ENCODE results near the gene MARS2. TPM values are rescaled to one million over a fixed set of nuclear protein-coding genes. Genes with fewer than 3 reads are reported as not detected.
"Not testable (repeated sequence)": the region's sequence is repeated elsewhere in the genome, so short reads cannot be mapped to it uniquely, and the experiment has no call there.

The MARS2 gene
- total RNA-seq, 2 donors from 2014 or later: 9.4 to 20.6 TPM

DNA sequence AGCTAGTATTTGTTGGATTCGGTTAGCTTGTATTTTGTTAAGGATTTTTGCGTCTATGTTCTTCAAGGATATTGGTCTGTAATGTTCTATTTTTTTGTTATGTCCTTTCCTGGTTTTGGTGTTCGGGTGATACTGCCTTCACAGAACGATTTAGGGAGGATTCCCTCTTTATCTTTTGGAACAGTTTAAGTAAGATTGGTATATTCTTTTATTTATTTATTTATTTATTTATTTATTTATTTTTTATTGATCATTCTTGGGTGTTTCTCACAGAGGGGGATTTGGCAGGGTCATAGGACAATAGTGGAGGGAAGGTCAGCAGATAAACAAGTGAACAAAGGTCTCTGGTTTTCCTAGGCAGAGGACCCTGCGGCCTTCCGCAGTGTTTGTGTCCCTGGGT lies 10.0 kb upstream of the MARS2 start:
- H3K36me3 Mint-ChIP-seq (ENCODE audit: low read depth); H3K27me3 Mint-ChIP-seq: not testable (repeated sequence)

DNA sequence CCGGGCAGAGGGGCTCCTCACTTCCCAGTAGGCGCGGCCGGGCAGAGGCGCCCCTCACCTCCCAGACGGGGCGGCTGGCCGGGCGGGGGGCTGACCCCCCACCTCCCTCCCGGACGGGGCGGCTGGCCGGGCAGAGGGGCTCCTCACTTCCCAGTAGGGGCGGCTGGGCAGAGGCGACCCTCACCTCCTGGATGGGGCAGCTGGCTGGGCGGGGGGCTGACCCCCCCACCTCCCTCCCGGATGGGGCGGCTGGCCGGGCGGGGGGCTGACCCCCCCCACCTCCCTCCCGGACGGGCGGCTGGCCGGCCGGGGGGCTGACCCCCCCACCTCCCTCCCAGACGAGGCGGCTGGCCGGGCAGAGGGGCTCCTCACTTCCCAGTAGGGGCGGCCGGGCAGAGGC lies 9.2 kb upstream of the MARS2 start:
- H3K4me3 Mint-ChIP-seq; H3K36me3 Mint-ChIP-seq (ENCODE audit: low read depth); H3K27me3 Mint-ChIP-seq; H3K27ac Mint-ChIP-seq; ATAC-seq (replicated peaks); H3K9me3 Mint-ChIP-seq: not testable (repeated sequence)
- H3K4me1 Mint-ChIP-seq: peaks cover 11% of the 10 kb centered on the region

More for the DNA sequence above, 10.0 kb upstream of the MARS2 start:
- H3K9me3 Mint-ChIP-seq; H3K4me3 Mint-ChIP-seq; ATAC-seq (replicated peaks); H3K27ac Mint-ChIP-seq; H3K4me1 Mint-ChIP-seq: not testable (repeated sequence)

DNA sequence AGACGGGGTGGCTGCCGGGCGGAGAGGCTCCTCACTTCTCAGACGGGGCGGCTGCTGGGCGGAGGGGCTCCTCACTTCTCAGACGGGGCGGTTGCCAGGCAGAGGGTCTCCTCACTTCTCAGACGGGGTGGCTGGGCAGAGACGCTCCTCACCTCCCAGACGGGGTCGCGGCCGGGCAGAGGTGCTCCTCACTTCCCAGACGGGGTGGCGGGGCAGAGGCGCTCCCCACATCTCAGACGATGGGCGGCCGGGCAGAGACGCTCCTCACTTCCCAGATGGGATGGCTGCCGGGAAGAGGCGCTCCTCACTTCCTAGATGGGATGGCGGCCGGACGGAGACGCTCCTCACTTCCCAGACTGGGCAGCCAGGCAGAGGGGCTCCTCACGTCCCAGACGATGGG lies 8.6 kb upstream of the MARS2 start:
- not testable (repeated sequence) for ATAC-seq (replicated peaks); H3K27ac Mint-ChIP-seq; H3K27me3 Mint-ChIP-seq; H3K4me3 Mint-ChIP-seq; H3K36me3 Mint-ChIP-seq (ENCODE audit: low read depth); H3K9me3 Mint-ChIP-seq
- peaks cover 13% of the 10 kb centered on the region for H3K4me1 Mint-ChIP-seq

DNA sequence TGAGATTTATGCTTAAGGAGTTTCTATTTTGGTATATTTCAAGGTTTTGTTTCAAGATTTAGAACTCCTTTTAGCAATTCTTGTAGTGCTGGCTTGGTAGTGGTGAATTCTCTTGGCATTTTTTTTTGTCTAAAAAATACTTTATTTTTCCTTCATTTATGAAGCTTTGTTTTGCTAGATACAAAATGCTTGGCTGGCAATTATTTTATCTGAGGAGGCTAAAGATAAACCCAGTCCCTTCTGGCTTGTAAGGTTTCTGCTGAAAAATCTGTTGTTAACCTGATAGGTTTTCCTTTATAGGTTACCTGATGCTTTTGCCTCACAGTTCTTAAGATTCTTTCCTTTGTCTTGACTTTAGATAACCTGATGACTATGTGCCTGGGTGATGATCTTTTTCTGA lies 5.4 kb upstream of the MARS2 start:
- H3K4me3 Mint-ChIP-seq; H3K36me3 Mint-ChIP-seq (ENCODE audit: low read depth); ATAC-seq (replicated peaks); H3K27ac Mint-ChIP-seq; H3K27me3 Mint-ChIP-seq; H3K9me3 Mint-ChIP-seq: not testable (repeated sequence)
- H3K4me1 Mint-ChIP-seq: peaks cover 16% of the 10 kb centered on the region

DNA sequence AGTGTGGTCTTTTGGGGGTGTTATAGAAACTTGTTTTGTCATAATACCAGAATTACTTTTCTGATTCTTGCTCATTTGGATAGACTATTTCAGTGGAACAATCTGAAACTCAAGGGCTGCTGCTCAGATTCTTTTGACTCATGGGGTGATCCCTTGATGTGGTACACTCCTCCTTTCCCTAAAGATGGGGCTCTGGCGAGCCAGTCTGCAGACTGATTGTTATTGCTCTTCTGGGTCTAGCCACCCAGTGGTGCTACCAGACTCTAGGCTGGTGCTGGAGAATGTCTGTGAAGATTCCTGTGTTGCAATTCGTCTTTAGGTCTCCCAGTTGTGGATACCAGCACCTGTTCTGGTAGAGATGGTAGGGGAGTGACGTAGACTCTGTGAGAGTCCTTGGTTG lies 4.2 kb upstream of the MARS2 start:
- Mint-ChIP-seq H3K36me3 (ENCODE audit: low read depth) (peaks cover 2% of the 10 kb centered on the region), H3K4me3 (no peak overlapping the region), H3K9me3 (no peaks in the 10 kb centered on the region), H3K27ac (peak overlapping the region; percentile 26), H3K4me1 (peaks cover 18% of the 10 kb centered on the region), H3K27me3 (no peaks in the 10 kb centered on the region)
- ATAC-seq (replicated peaks): peak; percentile 25

DNA sequence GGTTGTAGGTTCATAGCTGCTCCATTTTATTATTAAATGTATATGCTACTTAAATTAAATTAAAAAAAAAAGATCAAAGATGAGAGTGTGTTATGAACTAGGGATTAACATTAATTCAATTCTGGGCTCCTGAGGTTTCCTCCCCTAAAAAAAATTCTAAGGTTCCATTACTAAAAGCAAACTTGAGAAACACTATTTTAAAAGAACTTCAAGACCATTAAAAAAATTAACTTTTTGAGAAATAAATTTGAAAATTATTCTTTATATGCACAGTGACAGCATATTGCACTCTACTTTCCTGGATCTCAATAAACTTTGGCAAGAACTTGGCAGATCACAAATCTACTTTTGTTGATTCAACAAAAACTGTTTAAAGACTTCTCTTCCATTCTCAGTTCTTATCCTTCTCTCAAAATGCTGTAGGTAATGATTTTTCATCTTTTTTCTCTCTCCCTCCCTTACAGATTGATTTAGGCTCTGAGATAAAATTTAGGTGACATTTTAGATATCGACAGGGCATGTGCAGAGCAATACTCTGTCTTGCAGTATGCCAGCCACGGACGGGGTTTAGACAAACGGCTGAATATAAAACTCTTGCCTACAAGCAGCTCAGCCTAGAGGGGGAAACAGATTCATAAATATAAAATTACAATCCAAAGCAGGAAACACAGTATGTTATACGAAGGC lies 592 bp upstream of the MARS2 start:
- peak; percentile 46 for ATAC-seq (replicated peaks)
- Mint-ChIP-seq H3K27me3 (no peaks in the 10 kb centered on the region), H3K27ac (peak overlapping the region; percentile 91), H3K4me1 (peaks cover 29% of the 10 kb centered on the region), H3K9me3 (no peaks in the 10 kb centered on the region), H3K36me3 (ENCODE audit: low read depth) (peaks cover 26% of the 10 kb centered on the region), H3K4me3 (peak overlapping the region; percentile 88)

DNA sequence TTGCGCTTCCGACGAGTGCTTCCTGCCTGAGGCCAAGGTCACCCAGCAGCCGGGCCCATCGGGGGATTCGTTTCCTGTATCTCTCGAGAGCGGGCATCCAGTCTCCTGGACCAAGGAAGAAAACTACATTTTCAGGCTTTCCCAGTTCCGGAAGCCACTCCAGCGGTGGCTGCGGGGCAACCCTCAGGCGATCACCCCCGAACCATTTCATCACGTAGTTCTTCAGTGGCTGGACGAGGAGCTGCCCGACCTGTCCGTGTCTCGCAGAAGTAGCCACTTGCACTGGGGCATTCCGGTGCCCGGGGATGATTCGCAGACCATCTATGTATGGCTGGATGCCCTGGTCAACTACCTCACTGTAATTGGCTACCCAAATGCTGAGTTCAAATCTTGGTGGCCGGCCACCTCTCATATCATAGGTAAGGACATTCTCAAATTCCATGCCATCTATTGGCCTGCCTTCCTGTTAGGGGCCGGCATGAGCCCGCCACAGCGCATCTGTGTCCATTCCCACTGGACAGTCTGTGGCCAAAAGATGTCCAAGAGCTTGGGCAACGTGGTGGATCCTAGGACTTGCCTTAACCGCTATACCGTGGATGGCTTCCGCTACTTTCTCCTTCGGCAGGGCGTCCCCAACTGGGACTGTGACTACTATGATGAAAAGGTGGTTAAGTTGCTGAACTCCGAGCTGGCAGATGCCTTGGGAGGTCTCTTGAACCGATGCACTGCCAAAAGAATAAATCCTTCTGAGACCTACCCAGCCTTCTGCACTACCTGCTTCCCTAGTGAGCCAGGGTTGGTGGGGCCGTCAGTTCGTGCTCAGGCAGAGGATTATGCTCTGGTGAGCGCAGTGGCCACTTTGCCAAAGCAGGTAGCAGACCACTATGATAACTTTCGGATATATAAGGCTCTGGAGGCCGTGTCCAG lies 1.0 kb downstream of the MARS2 start:
- Mint-ChIP-seq H3K27me3 (no peaks in the 10 kb centered on the region), H3K4me3 (peak overlapping the region; percentile 88), H3K27ac (peak overlapping the region; percentile 91), H3K36me3 (ENCODE audit: low read depth) (peaks cover 36% of the 10 kb centered on the region), H3K9me3 (no peaks in the 10 kb centered on the region), H3K4me1 (peaks cover 34% of the 10 kb centered on the region)
- ATAC-seq (replicated peaks): no peak

DNA sequence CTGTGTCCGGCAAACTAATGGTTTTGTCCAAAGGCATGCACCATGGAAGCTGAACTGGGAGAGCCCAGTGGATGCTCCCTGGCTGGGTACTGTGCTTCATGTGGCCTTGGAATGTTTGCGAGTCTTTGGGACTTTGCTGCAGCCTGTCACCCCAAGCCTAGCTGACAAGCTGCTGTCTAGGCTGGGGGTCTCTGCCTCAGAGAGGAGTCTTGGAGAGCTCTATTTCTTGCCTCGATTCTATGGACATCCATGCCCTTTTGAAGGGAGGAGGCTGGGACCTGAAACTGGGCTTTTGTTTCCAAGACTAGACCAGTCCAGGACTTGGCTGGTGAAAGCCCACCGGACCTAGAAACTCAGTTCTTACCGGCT lies 1.7 kb downstream of the MARS2 start:
- Mint-ChIP-seq H3K27me3 (no peaks in the 10 kb centered on the region), H3K4me1 (peaks cover 34% of the 10 kb centered on the region), H3K9me3 (no peaks in the 10 kb centered on the region), H3K27ac (peak overlapping the region; percentile 91), H3K36me3 (ENCODE audit: low read depth) (peaks cover 41% of the 10 kb centered on the region), H3K4me3 (peak overlapping the region; percentile 88)
- ATAC-seq (replicated peaks): no peak

DNA sequence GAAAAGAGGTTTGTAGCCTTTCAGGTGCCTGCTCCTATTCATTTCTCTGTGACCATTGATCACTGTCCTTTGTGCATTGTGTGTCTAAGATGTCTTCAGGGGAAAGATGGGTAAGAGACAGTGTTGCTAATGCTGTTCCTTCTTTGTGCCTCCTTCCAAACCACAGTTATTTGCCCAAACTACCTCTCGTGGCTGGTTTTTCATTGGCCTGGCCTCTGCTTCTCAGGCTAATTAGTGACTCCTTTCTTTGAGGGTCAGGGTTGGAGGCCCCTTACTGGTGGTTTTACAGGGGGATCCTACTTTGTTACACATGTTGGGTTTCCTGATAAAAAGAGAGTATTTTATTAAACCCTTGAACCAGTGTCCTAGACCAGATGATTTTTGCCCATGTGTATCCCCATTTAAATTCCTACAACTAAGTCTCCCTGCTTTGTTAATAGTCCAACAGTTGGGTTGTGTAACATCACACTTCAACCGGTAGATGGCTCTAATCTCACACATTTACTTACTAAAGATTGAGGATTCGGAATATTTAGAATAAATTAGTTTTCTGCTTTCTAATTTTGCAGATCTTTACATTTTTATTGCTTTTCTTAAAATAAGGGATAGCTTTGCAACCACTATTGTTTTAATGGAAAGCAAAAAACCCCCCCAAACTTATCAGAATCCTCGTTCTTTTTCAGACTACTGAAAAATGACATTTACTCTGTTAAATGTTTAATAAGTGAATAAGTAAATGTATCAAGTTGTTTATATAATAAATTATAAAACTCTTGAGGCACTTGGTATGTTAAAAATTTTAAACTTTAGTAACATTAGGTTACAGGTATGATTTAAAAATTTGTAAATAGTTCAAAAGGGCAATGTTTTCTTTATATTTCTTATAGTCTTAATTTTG lies 2.4 kb downstream of the MARS2 start:
- H3K27me3 Mint-ChIP-seq: no peaks in the 10 kb centered on the region
- ATAC-seq (replicated peaks): no peak
- H3K4me3 Mint-ChIP-seq: peak overlapping the region; percentile 88
- no peaks in the 10 kb centered on the region for H3K9me3 Mint-ChIP-seq
- peak overlapping the region; percentile 48 for H3K27ac Mint-ChIP-seq
- peaks cover 48% of the 10 kb centered on the region for H3K36me3 Mint-ChIP-seq (ENCODE audit: low read depth)
- peaks cover 34% of the 10 kb centered on the region for H3K4me1 Mint-ChIP-seq

DNA sequence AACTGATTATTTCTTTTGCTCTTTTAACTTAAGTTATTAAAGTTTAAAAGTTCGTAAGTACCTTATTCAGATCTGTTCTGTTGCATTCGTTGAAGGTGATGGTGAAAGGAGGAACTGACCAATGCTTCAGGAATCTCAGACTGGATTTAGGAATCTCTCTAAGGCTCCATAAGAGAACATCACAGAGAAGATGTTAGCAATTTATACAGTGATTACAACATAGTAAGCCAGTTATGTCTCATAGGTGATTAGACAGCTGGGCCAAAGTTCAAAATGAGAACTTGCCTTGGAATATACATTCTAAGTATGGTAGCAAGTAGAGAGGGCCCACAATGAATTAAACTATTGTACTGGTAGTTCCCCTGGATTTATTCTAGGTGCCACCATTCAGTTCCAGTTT lies 3.2 kb downstream of the MARS2 start:
- peaks cover 37% of the 10 kb centered on the region for H3K4me1 Mint-ChIP-seq
- H3K36me3 Mint-ChIP-seq (ENCODE audit: low read depth): peaks cover 55% of the 10 kb centered on the region
- H3K27me3 Mint-ChIP-seq: no peaks in the 10 kb centered on the region
- H3K9me3 Mint-ChIP-seq: no peaks in the 10 kb centered on the region
- peak overlapping the region; percentile 88 for H3K4me3 Mint-ChIP-seq
- H3K27ac Mint-ChIP-seq: peak overlapping the region; percentile 63
- no peak for ATAC-seq (replicated peaks)

DNA sequence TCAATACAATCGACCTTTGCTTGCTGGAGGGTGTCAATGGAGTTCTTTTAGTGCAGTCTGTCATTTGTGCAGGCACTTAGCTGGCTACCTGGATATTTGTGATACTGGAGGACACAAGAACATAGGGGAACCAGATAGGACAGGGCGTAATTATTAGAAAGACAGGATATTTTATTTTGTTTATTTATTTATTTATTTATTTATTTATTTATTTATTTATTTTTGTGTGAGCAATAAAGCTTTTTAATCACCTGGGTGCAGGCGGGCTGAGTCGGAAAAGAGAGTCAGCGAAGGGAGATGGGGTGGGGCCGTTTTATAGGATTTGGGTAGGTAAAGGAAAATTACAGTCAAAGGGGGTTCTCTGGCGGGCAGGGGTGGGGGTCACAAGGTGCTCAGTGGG lies 4.0 kb downstream of the MARS2 start:
- peaks cover 38% of the 10 kb centered on the region for H3K4me1 Mint-ChIP-seq
- peak overlapping the region; percentile 63 for H3K27ac Mint-ChIP-seq
- ATAC-seq (replicated peaks); H3K27me3 Mint-ChIP-seq; H3K9me3 Mint-ChIP-seq: not testable (repeated sequence)
- peaks cover 63% of the 10 kb centered on the region for H3K36me3 Mint-ChIP-seq (ENCODE audit: low read depth)
- H3K4me3 Mint-ChIP-seq: peak overlapping the region; percentile 88

DNA sequence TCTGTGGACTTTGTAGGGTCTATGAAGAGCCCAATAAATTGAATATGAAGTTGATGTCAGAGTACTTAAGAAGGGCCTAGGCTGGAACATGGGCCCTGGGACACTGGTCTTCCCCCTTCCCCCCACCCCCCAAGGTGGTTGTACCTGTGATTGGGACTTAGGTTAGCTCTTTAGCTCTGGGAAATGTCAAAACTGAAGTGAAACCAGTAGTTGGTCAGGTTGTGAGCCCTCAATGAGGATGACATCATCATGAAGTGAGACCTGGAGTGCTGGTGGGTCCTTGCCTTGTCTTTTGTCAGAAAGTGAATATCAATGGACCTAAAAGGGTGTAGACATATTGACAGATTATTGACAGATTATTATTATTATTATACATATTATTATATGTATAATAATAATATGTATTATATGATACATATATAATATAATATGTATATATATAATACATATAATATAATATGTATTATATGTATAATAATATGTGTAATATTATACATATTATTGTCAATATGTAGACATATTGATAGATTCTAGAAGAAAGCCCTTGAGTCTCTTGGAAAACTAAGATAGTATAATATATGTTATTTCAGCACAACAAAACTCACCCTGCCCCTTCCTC lies 5.4 kb downstream of the MARS2 start:
- Mint-ChIP-seq H3K4me3 (peak overlapping the region; percentile 88), H3K27ac (no peak overlapping the region), H3K27me3 (no peaks in the 10 kb centered on the region), H3K4me1 (peaks cover 33% of the 10 kb centered on the region), H3K36me3 (ENCODE audit: low read depth) (peaks cover 68% of the 10 kb centered on the region), H3K9me3 (no peaks in the 10 kb centered on the region)
- ATAC-seq (replicated peaks): peak; percentile 79

DNA sequence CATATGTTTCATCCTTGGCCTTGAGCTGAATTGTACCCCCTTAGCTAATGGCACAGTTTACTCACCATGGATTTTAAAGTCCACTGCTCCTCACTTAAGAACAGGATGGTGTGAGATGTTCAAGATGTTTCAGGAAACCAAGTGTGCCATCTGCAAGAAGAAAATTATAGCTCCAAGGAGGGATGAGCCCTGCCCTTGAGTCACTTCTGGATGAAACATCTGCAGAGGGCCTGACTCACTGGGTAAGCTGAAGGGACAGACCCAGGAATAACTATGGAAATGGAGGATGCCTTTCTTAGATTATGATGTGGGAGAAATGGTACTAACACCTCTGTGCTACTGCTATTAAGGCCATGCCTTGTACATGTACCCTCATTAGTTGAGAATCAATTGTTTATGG lies 6.4 kb downstream of the MARS2 start:
- H3K9me3 Mint-ChIP-seq: no peaks in the 10 kb centered on the region

DNA sequence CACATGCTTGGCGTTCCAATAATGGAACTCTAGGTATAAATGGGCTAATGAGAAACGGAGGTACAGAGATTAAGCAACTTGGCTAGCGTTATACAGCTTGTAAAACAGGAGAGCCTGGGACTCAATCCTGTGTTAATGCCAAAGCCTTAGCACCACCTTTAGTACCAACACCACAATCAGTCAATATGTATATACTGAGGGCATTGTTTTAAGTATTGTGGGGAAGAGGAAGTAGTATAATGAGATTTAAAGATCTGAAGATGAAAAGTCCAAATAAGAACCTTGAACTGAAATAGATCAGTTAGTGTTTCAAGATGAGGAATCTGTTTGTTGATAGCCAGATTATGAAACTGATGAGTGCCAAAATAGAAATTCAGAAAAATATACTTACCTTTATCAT lies 8.1 kb downstream of the MARS2 start:
- peaks cover 27% of the 10 kb centered on the region for H3K4me1 Mint-ChIP-seq
- H3K27ac Mint-ChIP-seq: peak overlapping the region; percentile 6
- peaks cover 59% of the 10 kb centered on the region for H3K36me3 Mint-ChIP-seq (ENCODE audit: low read depth)
- no peak for ATAC-seq (replicated peaks)
- H3K9me3 Mint-ChIP-seq: no peaks in the 10 kb centered on the region
- no peaks in the 10 kb centered on the region for H3K27me3 Mint-ChIP-seq
- H3K4me3 Mint-ChIP-seq: no peak overlapping the region

More for the DNA sequence above, 6.4 kb downstream of the MARS2 start:
- ATAC-seq (replicated peaks): no peak
- peaks cover 68% of the 10 kb centered on the region for H3K36me3 Mint-ChIP-seq (ENCODE audit: low read depth)
- H3K27me3 Mint-ChIP-seq: no peaks in the 10 kb centered on the region
- H3K4me1 Mint-ChIP-seq: peaks cover 33% of the 10 kb centered on the region
- no peak overlapping the region for H3K4me3 Mint-ChIP-seq
- H3K27ac Mint-ChIP-seq: no peak overlapping the region

Data from activated T-helper 17 cell treated with anti-CD3 and anti-CD28 coated beads, Interleukin-2, amount 50 U/mL, for 72 hours (primary cell).